Urothelium cell line (cell line): ENCODE measurements around the gene MYH9.
"Not testable (repeated sequence)": the region's sequence is repeated elsewhere in the genome, so short reads cannot be mapped to it uniquely, and the experiment has no call there.

Experiments used
- DNase-seq: peaks from one replicate; pipeline ENCODE4 v3.0.0; 2011; ENCODE audit warnings: low spot score, mixed read lengths
- FAIRE-seq: peaks from 2 replicates; lab custom pipeline; 2011; peaks lifted over from hg19 to GRCh38; lab: Jason Lieb, UNC

Gene MYH9

DNA sequence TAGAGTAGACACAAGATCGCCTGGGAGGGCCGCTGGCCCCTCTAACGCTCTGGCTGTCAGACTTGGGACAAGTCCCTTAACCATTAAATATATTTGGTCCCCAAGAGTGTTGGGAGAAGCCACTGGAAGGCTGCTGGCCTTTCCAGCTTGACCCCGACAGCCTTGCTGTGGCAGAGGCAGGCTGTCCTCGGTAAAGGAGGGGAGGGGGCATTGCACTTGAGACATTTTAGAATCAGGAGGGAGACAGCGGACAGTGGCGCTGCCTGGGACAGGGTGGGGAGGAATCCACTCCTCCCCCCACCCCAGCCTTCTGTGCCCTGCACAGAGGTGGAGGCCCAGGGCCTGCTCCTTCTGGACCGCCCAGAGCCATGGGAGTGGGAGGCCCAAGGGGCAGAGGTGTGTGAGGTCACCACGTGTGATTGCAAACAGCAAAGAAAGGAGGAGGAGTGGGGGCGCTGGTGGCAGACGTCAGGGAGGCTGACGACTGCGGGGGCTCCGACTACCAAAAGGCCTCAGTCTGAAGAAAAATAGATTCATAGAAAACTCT is 105.9 kb downstream of the MYH9 start:
- DNase-seq, result no peak
- FAIRE-seq, result no peak

GRCh38 chr22:36280379-36280778 is 107.4 kb downstream of the MYH9 start:
- no peak for DNase-seq
- FAIRE-seq, result no peak

DNA sequence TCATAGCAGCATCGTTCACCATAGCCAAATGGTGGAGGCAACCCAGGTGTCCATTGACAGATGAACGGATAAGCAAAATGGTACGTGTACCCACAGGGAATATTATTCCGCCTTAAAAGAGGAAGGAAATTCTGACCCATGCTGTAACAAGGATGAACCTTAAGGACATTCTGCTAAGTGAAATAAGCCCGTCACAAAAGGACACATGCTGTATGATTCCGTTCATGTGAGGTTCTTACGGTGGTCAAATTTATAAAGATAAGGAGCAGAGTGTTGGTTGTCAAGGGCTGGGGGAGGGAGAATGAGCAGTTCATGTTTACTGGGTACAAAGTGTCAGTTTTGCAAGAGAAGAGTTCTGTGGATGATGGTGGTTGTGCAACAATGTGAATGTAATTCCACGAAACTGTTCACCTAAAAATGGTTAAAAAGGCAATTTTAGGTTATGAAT is 108.5 kb downstream of the MYH9 start:
- DNase-seq (no peak), FAIRE-seq (peak; percentile 53)

DNA sequence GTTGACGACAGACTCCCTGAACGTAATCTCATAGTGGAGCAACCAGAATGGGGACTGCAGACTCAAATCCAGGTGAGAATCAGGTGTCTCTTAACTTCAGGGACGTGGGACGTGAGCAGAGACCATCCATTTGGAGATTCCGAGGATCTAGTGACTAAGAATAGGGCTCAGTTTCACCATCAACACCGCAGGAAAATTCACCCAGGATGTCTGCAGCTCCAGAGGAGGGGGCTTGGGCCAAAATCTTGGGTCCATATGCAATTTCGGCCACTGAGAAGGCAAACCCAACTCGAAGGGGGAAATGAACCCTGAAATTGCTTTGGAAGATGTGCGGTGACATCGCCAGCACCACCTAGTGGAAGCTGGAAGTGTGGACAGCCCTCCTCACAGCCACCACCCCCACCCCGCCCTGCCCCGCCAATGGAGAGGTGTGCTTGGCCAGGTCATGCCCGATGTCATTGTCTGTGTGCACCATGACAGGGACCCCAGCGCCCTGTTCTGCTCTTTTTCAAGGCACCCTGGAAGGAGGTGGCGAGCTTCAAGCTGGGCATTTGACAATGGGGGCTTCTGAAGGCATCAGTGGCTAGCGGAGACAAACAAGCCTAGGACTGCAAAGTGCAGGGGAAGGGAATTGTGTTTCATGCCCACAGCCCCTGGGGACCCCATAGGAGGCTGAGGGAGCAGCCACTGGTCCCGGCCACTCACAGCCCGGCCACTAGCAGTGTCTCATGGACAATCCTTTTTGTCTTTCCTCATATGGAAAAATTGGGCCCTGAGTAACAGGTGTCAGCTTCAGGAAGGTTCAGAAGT is 110.1 kb downstream of the MYH9 start:
- peak; percentile 65 for DNase-seq
- peak; percentile 79 for FAIRE-seq

GRCh38 chr22:36274531-36274930 is 113.2 kb downstream of the MYH9 start:
- DNase-seq, result no peak
- FAIRE-seq, result no peak

- FAIRE-seq, result not testable (repeated sequence)
Measured at GRCh38 chr22:36271951-36272350, 115.8 kb downstream of the MYH9 start.

GRCh38 chr22:36271231-36271630 is 116.5 kb downstream of the MYH9 start:
- not testable (repeated sequence) for FAIRE-seq, DNase-seq

More at GRCh38 chr22:36271951-36272350, 115.8 kb downstream of the MYH9 start:
- DNase-seq, result not testable (repeated sequence)

- FAIRE-seq, result no peak
- no peak for DNase-seq
Measured at GRCh38 chr22:36267896-36268485, 119.8 kb downstream of the MYH9 start.

DNA sequence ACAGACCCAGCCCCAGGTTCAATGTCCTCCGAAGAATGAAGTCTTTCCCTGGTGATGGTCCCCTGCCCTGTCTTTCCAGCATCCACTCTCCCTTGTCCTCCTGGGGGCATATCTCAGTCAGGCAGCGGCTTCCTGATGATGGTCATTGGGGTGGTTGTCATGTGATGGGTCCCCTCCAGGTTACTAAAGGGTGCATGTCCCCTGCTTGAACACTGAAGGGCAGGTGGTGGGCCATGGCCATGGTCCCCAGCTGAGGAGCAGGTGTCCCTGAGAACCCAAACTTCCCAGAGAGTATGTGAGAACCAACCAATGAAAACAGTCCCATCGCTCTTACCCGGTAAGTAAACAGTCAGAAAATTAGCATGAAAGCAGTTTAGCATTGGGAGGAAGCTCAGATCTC is 120.7 kb downstream of the MYH9 start:
- DNase-seq (no peak), FAIRE-seq (peak; percentile 58)

- peak; percentile 23 for FAIRE-seq
- not testable (repeated sequence) for DNase-seq
Measured at GRCh38 chr22:36263886-36264664, 123.7 kb downstream of the MYH9 start.

GRCh38 chr22:36263216-36263673 is 124.5 kb downstream of the MYH9 start:
- FAIRE-seq, result peak; percentile 85
- not testable (repeated sequence) for DNase-seq

DNA sequence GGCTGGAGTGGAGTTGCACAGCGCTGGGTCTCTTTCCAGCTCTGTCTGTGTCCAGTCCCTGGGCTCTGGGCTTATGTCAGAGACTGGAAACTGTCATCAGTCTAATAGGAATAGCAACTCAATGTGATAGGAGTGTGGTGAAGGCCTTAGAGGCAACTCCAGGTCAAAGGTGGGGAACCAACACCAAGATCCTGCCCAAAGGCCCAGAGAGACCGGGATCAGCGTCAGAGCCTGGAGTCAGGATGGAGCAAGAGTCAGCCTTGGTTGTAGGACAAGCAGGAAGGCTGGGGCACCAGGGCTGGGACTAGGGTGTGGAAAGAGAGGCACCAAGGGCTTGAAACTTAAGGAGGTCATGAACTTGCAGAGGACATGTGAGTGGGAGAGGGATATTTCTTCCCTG is 125.5 kb downstream of the MYH9 start:
- DNase-seq, result not testable (repeated sequence)
- FAIRE-seq, result peak; percentile 52

- DNase-seq, result not testable (repeated sequence)
- peak; percentile 46 for FAIRE-seq
Measured at GRCh38 chr22:36261675-36262074, 126.1 kb downstream of the MYH9 start.

DNA sequence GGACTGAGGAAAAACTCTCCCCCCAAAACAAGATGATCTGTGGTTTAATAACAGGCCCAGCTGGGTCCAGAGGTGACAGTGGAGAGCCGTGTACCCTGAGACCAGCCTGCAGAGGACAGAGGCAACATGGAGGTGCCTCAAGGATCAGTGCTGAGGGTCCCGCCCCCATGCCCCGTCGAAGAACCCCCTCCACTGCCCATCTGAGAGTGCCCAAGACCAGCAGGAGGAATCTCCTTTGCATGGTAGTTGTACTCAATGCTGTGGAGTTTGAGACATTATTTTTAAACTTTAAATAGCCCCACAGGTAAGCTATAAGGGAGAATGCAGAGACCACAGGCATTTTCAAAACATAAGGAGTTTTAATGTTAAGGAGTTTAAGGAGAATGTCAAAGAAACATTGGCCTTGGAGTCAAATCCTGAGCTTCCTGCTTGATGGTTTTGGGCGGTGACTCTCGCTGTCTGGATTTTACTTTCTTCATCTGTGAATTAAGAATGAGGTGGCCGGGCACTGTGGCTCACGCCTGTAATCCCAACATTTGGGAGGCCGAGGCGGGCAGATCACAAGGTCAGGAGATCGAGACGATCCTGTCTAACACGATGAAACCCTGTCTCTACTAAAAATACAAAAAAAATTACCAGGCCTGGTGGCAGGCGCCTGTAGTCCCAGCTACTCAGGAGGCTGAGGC is 128.0 kb downstream of the MYH9 start:
- DNase-seq (no peak), FAIRE-seq (no peak)

GRCh38 chr22:36258701-36259614 is 128.8 kb downstream of the MYH9 start:
- FAIRE-seq (no peak), DNase-seq (no peak)

DNA sequence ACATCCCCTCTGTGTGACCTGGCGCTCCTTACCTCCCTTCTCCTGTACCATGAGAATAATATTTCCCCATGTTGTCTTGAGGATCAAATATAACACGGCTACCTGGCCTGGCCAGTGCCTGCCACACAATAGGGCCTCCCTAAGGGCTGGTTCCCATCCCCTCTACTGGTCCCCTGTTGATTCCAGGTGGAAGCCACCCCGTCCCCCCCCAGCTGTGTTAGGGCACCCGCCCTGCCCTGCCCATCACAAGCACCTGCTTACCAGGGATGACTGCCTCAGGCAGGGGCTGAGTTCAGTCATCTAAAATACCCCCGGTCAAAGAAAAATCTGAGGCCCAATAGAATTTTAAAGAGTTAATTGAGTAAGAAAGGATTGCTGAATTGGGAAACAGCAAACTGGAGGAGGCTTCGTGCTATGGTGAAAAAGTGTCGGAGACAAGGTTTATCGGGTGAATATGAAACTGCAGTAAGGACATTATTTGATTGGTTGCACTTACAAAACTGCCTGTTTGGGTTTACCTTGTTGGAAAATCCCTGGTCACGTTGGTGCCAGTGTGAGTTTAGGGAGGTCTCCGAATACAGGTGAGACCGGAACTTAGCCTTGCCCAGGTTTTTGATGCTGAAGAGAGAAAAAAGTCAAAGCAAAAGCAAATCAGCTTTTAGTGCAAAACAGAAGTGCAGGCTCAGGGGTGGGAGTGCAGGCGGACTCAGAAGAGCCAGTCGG is 129.7 kb downstream of the MYH9 start:
- FAIRE-seq, result no peak
- no peak for DNase-seq

DNA sequence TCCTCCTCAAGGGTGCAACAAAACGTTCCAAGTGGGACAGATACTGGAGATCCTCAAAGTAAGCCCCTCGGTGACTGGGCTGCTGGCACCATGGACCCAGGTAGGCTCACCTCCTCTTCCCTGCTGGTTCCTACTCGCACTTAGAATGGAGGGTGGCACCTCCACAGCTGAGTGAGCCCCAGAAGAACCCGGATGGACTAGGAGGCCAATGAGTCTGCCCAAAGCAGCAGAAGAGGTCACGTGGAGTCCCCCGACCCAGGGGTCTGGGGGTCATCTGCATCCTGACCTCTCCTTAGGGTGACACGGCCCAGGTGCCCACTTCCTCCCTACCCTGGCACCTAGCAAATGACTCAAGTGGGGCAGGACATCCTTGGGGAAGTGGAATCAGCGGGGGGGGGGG is 130.5 kb downstream of the MYH9 start:
- no peak for FAIRE-seq

GRCh38 chr22:36256478-36256877 is 131.3 kb downstream of the MYH9 start:
- FAIRE-seq (no peak), DNase-seq (no peak)

More for the DNA sequence above, 130.5 kb downstream of the MYH9 start:
- DNase-seq, result no peak

DNA sequence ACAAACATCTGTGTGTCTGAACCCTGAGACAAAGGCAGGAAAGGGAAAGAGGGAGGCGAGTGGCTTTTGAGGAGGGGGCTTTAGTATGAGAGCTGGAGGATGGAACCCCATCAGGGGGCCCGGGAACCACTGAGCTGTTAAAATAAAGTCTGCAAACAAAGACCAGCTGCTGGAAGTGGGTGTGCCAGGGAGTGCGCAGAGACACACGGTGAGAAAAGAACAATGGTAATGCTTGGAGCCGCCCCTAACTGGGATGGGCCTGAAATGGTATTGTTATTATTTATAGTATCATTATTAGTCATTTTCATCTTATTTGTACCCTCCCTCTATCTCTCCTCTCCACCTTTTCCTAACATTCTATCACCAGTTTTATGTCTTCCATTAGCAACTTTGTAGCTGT is 132.2 kb downstream of the MYH9 start:
- DNase-seq, FAIRE-seq: not testable (repeated sequence)
